Body of pancreas (tissue), 4 donors: ENCODE data around the gene GTPBP2. TPM values are rescaled to one million over a fixed set of nuclear protein-coding genes. Genes with fewer than 3 reads are reported as not detected.

Source experiments
- ATAC-seq: fragments of 150-250 bp; one replicate; pipeline ENCODE4 v1.9.1; 2016
- DNase-seq, 4 donors: peaks; one replicate each; pipeline ENCODE4 v3.0.0-alpha.2; 2019
- H3K27ac ChIP-seq, 4 donors: fragments of 200-600 bp; sonication (generic); 1 replicate in 3 of 4; 2 replicates in 1 of 4; pipeline versions ENCODE4 v1.5.1 to v1.6.1; 2016 to 2019; ENCODE audit warnings: mild to moderate bottlenecking in 1 of 4, mixed read lengths in 1 of 4, moderate library complexity in 1 of 4
- H3K27me3 ChIP-seq, 2 donors: fragments of 200-600 bp; sonication (generic); one replicate each; pipeline ENCODE4 v1.6.0; 2016; ENCODE audit warnings: mild to moderate bottlenecking in 1 of 2
- H3K36me3 ChIP-seq, 2 donors: fragments of 200-600 bp; sonication (generic); replicated peaks in 1 of 2; 2 replicates each; pipeline ENCODE4 v1.5.1; 2016; ENCODE audit warnings: low read depth in 2 of 2; ENCODE audit not compliant: insufficient read depth in 1 of 2
- H3K4me1 ChIP-seq: fragments of 200-600 bp; sonication (generic); one replicate; pipeline ENCODE4 v1.6.0; 2016
- H3K4me3 ChIP-seq, 2 donors: fragments of 200-600 bp; sonication (generic); 1 replicate in 1 of 2; 2 replicates in 1 of 2; pipeline ENCODE4 v1.5.1; 2016 to 2019
- H3K9me3 ChIP-seq, 3 donors: fragments of 200-600 bp; sonication (generic); 1 replicate in 2 of 3; 2 replicates in 1 of 3; pipeline ENCODE4 v1.5.1; 2016
- CTCF ChIP-seq, 7 experiments: fragments of 450-650 bp in 4 of 7; fragments of 200-600 bp in 3 of 7; sonication (generic) in 3 of 7; IDR thresholded peaks; one replicate each; pipeline ENCODE4 v1.5.1; 2016 to 2019; ENCODE audit warnings: antibody characterized with exemption in 7 of 7
- POLR2A ChIP-seq, 3 donors: fragments of 450-650 bp; IDR thresholded peaks; one replicate each; pipeline ENCODE4 v1.6.1; 2016; ENCODE audit warnings: antibody characterized with exemption in 3 of 3, mild to moderate bottlenecking in 2 of 3
- WGBS, 2 donors: methylation state at CpG; one replicate each; pipeline ENCODE4 v1.1.5; 2017; 5-methylcytosine and 5-hydroxymethylcytosine counted together
- intact Hi-C: fragments of 100-400 bp; cut with DNase I; formaldehyde crosslinking; loops from one replicate; pipeline ENCODE4 v1.15.1; 2023
- total RNA-seq, 2 donors: library from RNA; depleted of rRNA; stranded (reverse); fragments of >200 nt; gene quantifications; one replicate each; pipeline ENCODE4 v1.1.0, GENCODE V29; 2016

Gene GTPBP2
- total RNA-seq, 2 donors from 2014 or later: 32.9 to 55.0 TPM

GRCh38 chr6:43584892-43585570 lies 44.0 kb downstream of the GTPBP2 start:
- no peak overlapping the region for H3K27ac ChIP-seq
- H3K4me3 ChIP-seq: no peak overlapping the region
- WGBS, 2 donors: 89 to 92% methylated on average over 7 of the region's 7 CpGs
- intact Hi-C loops: no loop called here
- DNase-seq (no peak), ATAC-seq (no peak)
- H3K36me3 ChIP-seq: peaks cover 0 to 7% of the 10 kb centered on the region in 2 donors
- TF ChIP-seq CTCF (IDR thresholded peaks at IDR 0.05) (no peak), POLR2A (IDR thresholded peaks at IDR 0.05) (no peak)
- H3K4me1 ChIP-seq: no peaks in the 10 kb centered on the region
- no peaks in the 10 kb centered on the region for H3K27me3 ChIP-seq
- no peaks in the 10 kb centered on the region for H3K9me3 ChIP-seq

- ATAC-seq (no peak), DNase-seq (no peak)
- H3K4me3 ChIP-seq: no peak overlapping the region
- H3K27me3 ChIP-seq: no peaks in the 10 kb centered on the region
- peaks cover 8% of the 10 kb centered on the region for H3K4me1 ChIP-seq
- TF ChIP-seq POLR2A (IDR thresholded peaks at IDR 0.05) (no peak), CTCF (IDR thresholded peaks at IDR 0.05) (no peak)
- H3K9me3 ChIP-seq: no peaks in the 10 kb centered on the region
- WGBS, 2 donors: 80 to 85% methylated on average over 5 of the region's 5 CpGs
- intact Hi-C loops: no loop called here
- no peak overlapping the region for H3K27ac ChIP-seq
- H3K36me3 ChIP-seq: peaks cover 0 to 6% of the 10 kb centered on the region in 2 donors
These were observed 46.2 kb downstream of the GTPBP2 start for GRCh38 chr6:43582911-43583310.

GRCh38 chr6:43579171-43579570 lies 49.9 kb downstream of the GTPBP2 start:
- DNase-seq: no peak
- TF ChIP-seq POLR2A (IDR thresholded peaks at IDR 0.05) (no peak), CTCF (IDR thresholded peaks at IDR 0.05) (no peak)
- no peak overlapping the region for H3K4me3 ChIP-seq

GRCh38 chr6:43578748-43579147 lies 50.3 kb downstream of the GTPBP2 start:
- H3K4me3 ChIP-seq: no peak overlapping the region
- H3K27ac ChIP-seq: no peak overlapping the region
- H3K36me3 ChIP-seq: peaks cover 0 to 2% of the 10 kb centered on the region in 2 donors
- intact Hi-C loops: no loop called here
- H3K27me3 ChIP-seq: no peaks in the 10 kb centered on the region
- ATAC-seq (no peak), DNase-seq (no peak)
- no peaks in the 10 kb centered on the region for H3K9me3 ChIP-seq
- WGBS, 2 donors: 78 to 80% methylated on average over 3 of the region's 3 CpGs
- TF ChIP-seq POLR2A (IDR thresholded peaks at IDR 0.05): no peak
- no peak for TF ChIP-seq CTCF (IDR thresholded peaks at IDR 0.05)
- peaks cover 32% of the 10 kb centered on the region for H3K4me1 ChIP-seq

More at GRCh38 chr6:43579171-43579570, 49.9 kb downstream of the GTPBP2 start:
- WGBS, 2 donors: 66 to 70% methylated on average over 2 of the region's 2 CpGs
- Histone ChIP-seq H3K4me1 (peaks cover 29% of the 10 kb centered on the region), H3K27ac (no peak overlapping the region), H3K9me3 (no peaks in the 10 kb centered on the region), H3K27me3 (no peaks in the 10 kb centered on the region), H3K36me3 (peaks cover 0 to 2% of the 10 kb centered on the region in 2 donors)
- ATAC-seq: no peak
- intact Hi-C loops: no loop called here
